Measurements from ENCODE around the gene SPECC1L.
A peak's percentile ranks its signal among the peaks of the same experiment; 100 is the strongest.

SPECC1L gene

DNA sequence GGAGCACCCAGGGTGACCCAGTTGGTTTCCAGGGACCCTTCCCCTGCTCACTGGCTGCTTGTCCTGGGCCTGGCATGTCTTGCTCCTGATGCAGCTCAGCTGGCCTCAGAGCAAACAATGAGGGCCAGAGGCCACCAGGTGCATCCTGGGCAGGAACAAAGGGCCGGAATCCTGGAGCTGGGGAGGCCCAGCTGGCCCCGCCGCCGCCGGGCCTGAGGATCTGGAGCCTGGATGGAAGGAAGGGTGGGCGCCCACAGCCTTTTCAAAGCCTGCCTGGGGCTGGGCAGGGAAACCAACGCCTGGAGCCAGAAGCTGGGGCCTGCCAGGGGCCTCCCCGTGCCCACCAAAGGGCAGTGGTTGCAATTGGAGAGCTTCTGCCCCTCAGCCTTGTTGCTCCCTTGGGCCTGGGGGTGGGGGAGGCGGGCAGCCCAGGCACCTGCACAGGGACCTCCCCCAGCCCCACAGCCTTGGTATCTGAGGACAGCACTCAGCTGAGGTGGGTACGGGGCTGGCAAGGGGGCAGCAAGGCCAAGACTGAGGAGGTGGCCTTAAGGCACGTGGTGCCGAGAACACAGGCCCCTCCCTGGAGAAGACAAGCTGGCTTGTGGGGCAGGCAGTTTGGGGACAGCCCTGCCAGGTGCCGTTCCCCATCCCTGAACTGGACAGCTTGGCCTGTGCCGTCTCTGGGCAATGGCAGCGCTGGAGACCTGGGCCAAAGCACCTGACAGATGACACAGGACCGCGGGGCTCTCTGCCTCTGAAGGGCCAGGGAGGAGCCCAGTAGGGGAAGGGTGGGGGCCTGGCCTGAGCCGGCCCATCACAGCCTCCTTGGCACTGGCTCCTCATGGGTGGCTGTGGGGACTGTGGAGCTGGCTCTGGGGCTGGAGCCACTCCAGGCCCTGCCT, 149.7 kb downstream of the SPECC1L start:
- no peak for TF ChIP-seq CTCF (IDR thresholded peaks at IDR 0.05; ENCODE audit: insufficient read depth, low read length)
- no peak for TF ChIP-seq POLR2AphosphoS5 (IDR thresholded peaks at IDR 0.05; ENCODE audit: low read depth)
- TF ChIP-seq GABPA (IDR thresholded peaks at IDR 0.05; ENCODE audit: low read depth): no peak
- no peak for TF ChIP-seq REST (IDR thresholded peaks at IDR 0.05; ENCODE audit: insufficient replicate concordance, low read depth)
- TF ChIP-seq SPI1 (IDR thresholded peaks at IDR 0.05; ENCODE audit: borderline replicate concordance, low read depth): no peak
- H3K27ac ChIP-seq (replicated peaks): no peak overlapping the region
- no peaks in the 10 kb centered on the region for H3K27me3 ChIP-seq (ENCODE audit: insufficient read depth, poor library complexity, severe bottlenecking)
- H3K4me3 ChIP-seq (replicated peaks; ENCODE audit: insufficient read depth, low read length): no peak overlapping the region
- no peak for DNase-seq (ENCODE audit: low read depth in 1 of 2, low spot score in 1 of 2)

DNA sequence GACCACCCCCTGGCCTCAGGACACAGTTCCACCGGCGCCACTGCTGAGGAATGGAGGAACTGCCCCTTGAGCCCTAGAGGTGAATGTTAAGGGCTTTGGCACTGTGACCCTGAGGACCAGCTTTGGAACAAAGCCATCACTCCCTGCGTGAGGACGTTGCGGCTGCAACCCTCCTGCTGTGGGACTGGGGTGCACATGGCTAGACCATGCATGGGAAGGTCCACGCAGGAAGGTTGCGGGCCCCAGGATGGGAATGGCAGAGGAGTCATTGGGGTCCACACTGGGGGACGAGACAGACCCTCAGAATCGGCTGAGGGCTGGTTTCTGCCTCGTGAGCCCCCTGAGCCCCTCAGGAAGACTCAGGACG, 150.3 kb downstream of the SPECC1L start:
- H3K27me3 ChIP-seq (ENCODE audit: insufficient read depth, poor library complexity, severe bottlenecking): no peaks in the 10 kb centered on the region
- DNase-seq (ENCODE audit: low read depth in 1 of 2, low spot score in 1 of 2): no peak
- no peak overlapping the region for H3K4me3 ChIP-seq (replicated peaks; ENCODE audit: insufficient read depth, low read length)
- no peak for TF ChIP-seq POLR2AphosphoS5 (IDR thresholded peaks at IDR 0.05; ENCODE audit: low read depth)
- TF ChIP-seq SPI1 (IDR thresholded peaks at IDR 0.05; ENCODE audit: borderline replicate concordance, low read depth): no peak
- no peak for TF ChIP-seq GABPA (IDR thresholded peaks at IDR 0.05; ENCODE audit: low read depth)
- no peak for TF ChIP-seq CTCF (IDR thresholded peaks at IDR 0.05; ENCODE audit: insufficient read depth, low read length)
- H3K27ac ChIP-seq (replicated peaks): no peak overlapping the region

DNA sequence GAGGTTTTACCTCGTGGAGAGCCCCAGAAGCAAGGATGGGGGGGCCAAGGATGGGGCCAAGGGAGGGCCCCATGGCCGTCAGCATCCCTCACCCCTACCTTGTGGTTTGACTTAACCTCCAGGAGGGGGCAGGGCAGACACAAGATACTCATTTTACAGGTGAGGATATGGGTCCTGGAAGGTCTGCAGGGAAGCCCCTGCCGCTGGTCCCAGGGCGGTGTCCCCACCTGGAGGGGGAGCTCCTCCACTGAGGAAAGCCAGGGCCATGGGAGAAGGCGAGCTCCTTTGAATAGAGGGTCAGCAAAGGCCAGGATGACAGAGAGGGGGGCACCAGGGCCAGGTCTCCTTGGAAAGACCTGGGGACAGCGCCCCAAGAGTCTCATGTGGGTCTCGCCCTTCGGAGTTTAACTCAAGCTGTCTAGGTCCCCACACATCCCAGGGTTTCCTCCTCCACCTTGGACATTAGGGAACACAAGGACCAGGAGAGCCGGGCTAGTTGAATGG, 150.8 kb downstream of the SPECC1L start:
- peak in 1 of 2 experiments; percentile 39 for DNase-seq (ENCODE audit: low read depth in 1 of 2, low spot score in 1 of 2)
- no peak overlapping the region for H3K4me3 ChIP-seq (replicated peaks; ENCODE audit: insufficient read depth, low read length)
- TF ChIP-seq POLR2AphosphoS5 (IDR thresholded peaks at IDR 0.05; ENCODE audit: low read depth): no peak
- TF ChIP-seq SPI1 (IDR thresholded peaks at IDR 0.05; ENCODE audit: borderline replicate concordance, low read depth): no peak
- TF ChIP-seq CTCF (IDR thresholded peaks at IDR 0.05; ENCODE audit: insufficient read depth, low read length): no peak
- TF ChIP-seq GABPA (IDR thresholded peaks at IDR 0.05; ENCODE audit: low read depth): no peak
- no peak for TF ChIP-seq REST (IDR thresholded peaks at IDR 0.05; ENCODE audit: insufficient replicate concordance, low read depth)
- H3K27me3 ChIP-seq (ENCODE audit: insufficient read depth, poor library complexity, severe bottlenecking): no peaks in the 10 kb centered on the region
- no peak overlapping the region for H3K27ac ChIP-seq (replicated peaks)
